Kidney (tissue), 14 donors: ENCODE measurements around the gene PTOV1. TPM values are rescaled to one million over a fixed set of nuclear protein-coding genes. Genes with fewer than 3 reads are reported as not detected.

ENCODE experiments used
- DNase-seq, 5 donors: peaks; one replicate each; pipeline ENCODE4 v3.0.0-alpha.2; 2013 to 2020
- FAIRE-seq: peaks from 2 replicates; lab custom pipeline; 2012; peaks lifted over from hg19 to GRCh38; lab: Jason Lieb, UNC
- H3K27ac ChIP-seq, 2 donors: one replicate each; pipeline ENCODE4 v1.7.0; 2013; ENCODE audit warnings: low read depth in 2 of 2, low read length in 2 of 2, inconsistent platforms in 1 of 2
- H3K27me3 ChIP-seq: one replicate; pipeline ENCODE4 v1.7.1; 2013; ENCODE audit warnings: low read length, inconsistent platforms; ENCODE audit not compliant: control insufficient read depth, insufficient read depth
- H3K36me3 ChIP-seq, 3 donors: one replicate each; pipeline versions ENCODE4 v1.7.0 to v1.7.1; 2013; ENCODE audit warnings: low read length in 3 of 3, control low read depth in 1 of 3, inconsistent platforms in 1 of 3; ENCODE audit not compliant: insufficient read depth in 3 of 3, control insufficient read depth in 2 of 3
- H3K4me1 ChIP-seq, 3 donors: one replicate each; pipeline versions ENCODE4 v1.7.0 to v1.7.1; 2013; ENCODE audit warnings: low read length in 3 of 3, inconsistent platforms in 1 of 3, low read depth in 1 of 3; ENCODE audit not compliant: control insufficient read depth in 2 of 3, insufficient read depth in 2 of 3
- H3K4me3 ChIP-seq, 3 donors: one replicate each; pipeline versions ENCODE4 v1.7.0 to v1.8.1; 2013; ENCODE audit warnings: low read length in 3 of 3, control low read depth in 1 of 3, inconsistent platforms in 1 of 3
- H3K9ac ChIP-seq, 3 donors: one replicate each; pipeline versions ENCODE4 v1.7.0 to v1.7.1; 2013; ENCODE audit warnings: low read length in 3 of 3, control low read depth in 1 of 3, inconsistent platforms in 1 of 3
- H3K9me3 ChIP-seq, 3 donors: one replicate each; pipeline versions ENCODE4 v1.7.0 to v1.7.1; 2013; ENCODE audit warnings: low read length in 3 of 3, control low read depth in 1 of 3, inconsistent platforms in 1 of 3; ENCODE audit not compliant: control insufficient read depth in 2 of 3, insufficient read depth in 1 of 3
- CTCF ChIP-seq: IDR thresholded peaks from 3 replicates; pipeline ENCODE4 v1.5.1; 2012; ENCODE audit warnings: mild to moderate bottlenecking, moderate library complexity, borderline replicate concordance; ENCODE audit not compliant: insufficient read depth; ENCODE audit errors: extremely low read depth
- intact Hi-C: fragments of 100-400 bp; cut with DNase I; formaldehyde crosslinking; loops from one replicate; pipeline ENCODE4 v1.11.1; 2022
- polyA plus RNA-seq: library from polyadenylated mRNA; stranded (reverse); fragments of 350-450 nt; fragmentation: Illumina TruSeq; extraction: RNeasy Lipid Tissue Mini Kit (QIAGEN cat#74804); gene quantifications from one replicate; pipeline ENCODE4 v1.2.3, GENCODE V29; 2014; ENCODE audit warnings: low read depth, low replicate concordance; ENCODE audit not compliant: insufficient read depth
- total RNA-seq: library from RNA; stranded (reverse); fragmentation: NEBNext Ultra II Directional; extraction: Animal tissue kit (Norgen Biotek cat#: 25700); gene quantifications from one replicate; pipeline ENCODE4 v1.2.1, GENCODE V29; 2021
- donor health status: control.
- donor health status: control.
- donor health status: control.
- donor health status: control.
- donor health status: control.
- donor health status: DM: yes; HTN: yes; CAD: no.
- donor health status: Normal renal cell carcinoma (clear cell type).

PTOV1 gene
- total and polyA plus RNA-seq, 2 donors from 2014 or later, result 118 to 235 TPM

GRCh38 chr19:49809941-49810389, 41.0 kb upstream of the PTOV1 start:
- Histone ChIP-seq H3K27ac (peak overlapping the region; percentile 90 to 97), H3K9me3 (no peaks in the 10 kb centered on the region), H3K4me1 (peaks cover 7 to 15% (median 8%) of the 10 kb centered on the region in 3 donors), H3K36me3 (peaks cover 0 to 5% (median 2%) of the 10 kb centered on the region in 3 donors), H3K9ac (peak overlapping the region in 2 of 3 donors; percentile 85 to 88), H3K4me3 (peak overlapping the region; percentile 20 to 81 (median 80)), H3K27me3 (no peaks in the 10 kb centered on the region)
- peak in 2 of 5 donors; percentile 66 to 74 for DNase-seq
- intact Hi-C loops, result no loop called here
- FAIRE-seq, result no peak
- no peak for TF ChIP-seq CTCF

GRCh38 chr19:49811328-49811727, 39.6 kb upstream of the PTOV1 start:
- H3K36me3 ChIP-seq, result peaks cover 0 to 5% (median 2%) of the 10 kb centered on the region in 3 donors
- no peaks in the 10 kb centered on the region for H3K27me3 ChIP-seq
- no peaks in the 10 kb centered on the region for H3K9me3 ChIP-seq
- FAIRE-seq (no peak), DNase-seq (no peak)
- H3K9ac ChIP-seq, result peak overlapping the region in 1 of 3 donors; percentile 26
- H3K27ac ChIP-seq, result peak overlapping the region in 1 of 2 donors; percentile 28
- no peak for TF ChIP-seq CTCF
- peaks cover 7 to 15% (median 8%) of the 10 kb centered on the region in 3 donors for H3K4me1 ChIP-seq
- intact Hi-C loops, result no loop called here
- no peak overlapping the region for H3K4me3 ChIP-seq

- DNase-seq, result no peak
- H3K36me3 ChIP-seq, result no peaks in the 10 kb centered on the region
- H3K27me3 ChIP-seq, result no peaks in the 10 kb centered on the region
- H3K4me1 ChIP-seq, result peaks cover 7 to 15% (median 8%) of the 10 kb centered on the region in 3 donors
- no peaks in the 10 kb centered on the region for H3K9me3 ChIP-seq
- H3K27ac ChIP-seq, result peak overlapping the region; percentile 89 to 94
- FAIRE-seq, result no peak
- peak overlapping the region; percentile 66 to 99 (median 86) for H3K9ac ChIP-seq
- TF ChIP-seq CTCF, result no peak
- peak overlapping the region; percentile 84 to 100 (median 97) for H3K4me3 ChIP-seq
- intact Hi-C loops, result no loop called here
These were observed 38.4 kb upstream of the PTOV1 start for GRCh38 chr19:49812452-49812996.
